Measurements from ENCODE around the gene FBXL7.

The FBXL7 gene

GRCh38 chr5:15645381-15646160, 145.6 kb downstream of the FBXL7 start:
- in situ Hi-C loops (cut with MboI; ENCODE audit: low sequenced_read_pairs, unreplicated experiment), result no loop called here

GRCh38 chr5:15646371-15646770, 146.4 kb downstream of the FBXL7 start:
- DNase-seq (ENCODE audit: low spot score), result no peak
- in situ Hi-C loops (cut with MboI; ENCODE audit: low sequenced_read_pairs, unreplicated experiment), result no loop called here

More at GRCh38 chr5:15645381-15646160, 145.6 kb downstream of the FBXL7 start:
- no peak for TF ChIP-seq CTCF (IDR thresholded peaks at IDR 0.05; ENCODE audit: borderline replicate concordance, control extremely low read depth, extremely low read depth, insufficient read depth, missing control alignments)
- no peak for DNase-seq (ENCODE audit: low spot score)

GRCh38 chr5:15647251-15647650, 147.3 kb downstream of the FBXL7 start:
- TF ChIP-seq CTCF (IDR thresholded peaks at IDR 0.05; ENCODE audit: borderline replicate concordance, control extremely low read depth, extremely low read depth, insufficient read depth, missing control alignments), result no peak
- no peak for DNase-seq (ENCODE audit: low spot score)
- in situ Hi-C loops (cut with MboI; ENCODE audit: low sequenced_read_pairs, unreplicated experiment), result no loop called here

More at GRCh38 chr5:15646371-15646770, 146.4 kb downstream of the FBXL7 start:
- TF ChIP-seq CTCF (IDR thresholded peaks at IDR 0.05; ENCODE audit: borderline replicate concordance, control extremely low read depth, extremely low read depth, insufficient read depth, missing control alignments), result no peak

GRCh38 chr5:15650266-15650665, 150.3 kb downstream of the FBXL7 start:
- no peak for TF ChIP-seq CTCF (IDR thresholded peaks at IDR 0.05; ENCODE audit: borderline replicate concordance, control extremely low read depth, extremely low read depth, insufficient read depth, missing control alignments)
- DNase-seq (ENCODE audit: low spot score), result no peak
- in situ Hi-C loops (cut with MboI; ENCODE audit: low sequenced_read_pairs, unreplicated experiment), result no loop called here

GRCh38 chr5:15654779-15655178, 154.8 kb downstream of the FBXL7 start:
- no peak for DNase-seq (ENCODE audit: low spot score)
- TF ChIP-seq CTCF (IDR thresholded peaks at IDR 0.05; ENCODE audit: borderline replicate concordance, control extremely low read depth, extremely low read depth, insufficient read depth, missing control alignments), result no peak
- in situ Hi-C loops (cut with MboI; ENCODE audit: low sequenced_read_pairs, unreplicated experiment), result no loop called here

GRCh38 chr5:15655683-15656082, 155.7 kb downstream of the FBXL7 start:
- in situ Hi-C loops (cut with MboI; ENCODE audit: low sequenced_read_pairs, unreplicated experiment), result no loop called here
- no peak for TF ChIP-seq CTCF (IDR thresholded peaks at IDR 0.05; ENCODE audit: borderline replicate concordance, control extremely low read depth, extremely low read depth, insufficient read depth, missing control alignments)

More at GRCh38 chr5:15655683-15656082, 155.7 kb downstream of the FBXL7 start:
- no peak for DNase-seq (ENCODE audit: low spot score)
